Neutrophil (primary cell): ENCODE data around the gene UBB.
"Not testable (repeated sequence)": the region's sequence is repeated elsewhere in the genome, so short reads cannot be mapped to it uniquely, and the experiment has no call there.

Experiments
- H3K27ac ChIP-seq: fragments of 200-600 bp; sonication (generic); 2 replicates; pipeline ENCODE4 v1.5.1; 2016; ENCODE audit warnings: mild to moderate bottlenecking, moderate library complexity
- H3K27me3 ChIP-seq: fragments of 200-600 bp; sonication (generic); 2 replicates; pipeline ENCODE4 v1.6.0; 2016; ENCODE audit warnings: mild to moderate bottlenecking
- H3K36me3 ChIP-seq: fragments of 200-600 bp; sonication (generic); 2 replicates; pipeline ENCODE4 v1.5.1; 2017
- H3K4me1 ChIP-seq, 2 experiments: fragments of 200-600 bp in 1 of 2; sonication (generic) in 1 of 2; 1 replicate in 1 of 2; 2 replicates in 1 of 2; pipeline versions ENCODE4 v1.5.1 to v1.6.1; 2013 to 2016; ENCODE audit warnings: low read depth in 1 of 2, low read length in 1 of 2, mild to moderate bottlenecking in 1 of 2, moderate library complexity in 1 of 2; ENCODE audit not compliant: control insufficient read depth in 1 of 2, insufficient read depth in 1 of 2
- H3K4me3 ChIP-seq, 2 experiments: fragments of 200-600 bp in 1 of 2; sonication (generic) in 1 of 2; 1 replicate in 1 of 2; 2 replicates in 1 of 2; pipeline ENCODE4 v1.5.1; 2013 to 2016; ENCODE audit warnings: low read depth in 1 of 2, low read length in 1 of 2, mild to moderate bottlenecking in 1 of 2, moderate library complexity in 1 of 2
- H3K9me3 ChIP-seq: fragments of 200-600 bp; sonication (generic); 2 replicates; pipeline ENCODE4 v1.5.1; 2016
- TF ChIP-seq, protein P1 (sequence below): fragments of 200-600 bp; sonication (generic); IDR thresholded peaks from 2 replicates; pipeline ENCODE4 v1.5.1; 2016; ENCODE audit warnings: antibody characterized with exemption

The UBB gene

DNA sequence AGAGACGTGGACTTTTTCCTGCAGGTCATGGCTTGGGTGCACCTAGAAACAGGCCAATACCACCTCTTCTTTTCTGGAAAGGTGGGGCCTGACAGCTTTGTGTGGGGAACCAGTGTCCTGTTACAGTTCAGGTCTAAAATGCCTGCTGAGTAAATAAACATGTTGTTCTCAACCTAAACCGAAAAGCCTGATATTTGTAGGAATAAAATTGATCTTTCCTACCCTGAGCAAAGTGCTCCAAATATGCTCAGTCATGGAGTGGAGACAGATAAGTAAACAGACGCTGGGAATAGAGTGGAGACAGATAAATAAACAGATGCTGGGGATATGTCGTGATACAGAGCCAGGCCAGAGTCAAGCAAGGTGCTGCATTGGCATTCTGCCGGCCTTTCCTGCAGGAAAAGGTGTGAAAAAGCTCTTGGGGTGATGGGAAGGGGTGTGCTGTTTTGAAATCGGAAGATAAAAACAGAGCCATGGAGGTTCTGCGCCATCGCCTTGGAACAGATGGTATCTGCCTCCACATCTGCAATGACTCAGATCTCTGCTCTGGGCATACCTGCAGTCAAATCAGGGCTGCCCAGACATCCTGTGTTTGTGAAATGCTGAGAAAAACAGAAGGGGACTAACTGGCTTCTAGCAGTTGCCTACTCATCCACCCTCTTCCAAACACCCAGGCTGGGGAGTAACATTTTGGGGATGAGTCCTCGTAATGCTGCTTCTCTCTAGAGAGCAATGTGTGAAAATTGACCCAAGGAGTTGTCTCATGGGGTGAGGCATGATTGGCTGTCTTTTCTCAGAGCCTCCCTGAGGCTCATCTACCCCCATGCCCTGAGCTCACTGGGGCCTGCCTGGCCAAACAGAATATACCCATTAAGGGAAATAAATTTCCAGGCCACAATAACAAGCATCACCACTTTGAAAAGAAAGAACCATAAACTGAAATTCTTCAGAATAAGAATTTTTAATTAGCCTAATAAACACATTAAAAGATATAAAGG, 17.7 kb downstream of the UBB start:
- Histone ChIP-seq H3K4me1 (no peaks in the 10 kb centered on the region), H3K27ac (no peak overlapping the region), H3K9me3 (no peaks in the 10 kb centered on the region), H3K4me3 (no peak overlapping the region), H3K36me3 (no peaks in the 10 kb centered on the region), H3K27me3 (no peaks in the 10 kb centered on the region)
- TF ChIP-seq, protein P1, sequence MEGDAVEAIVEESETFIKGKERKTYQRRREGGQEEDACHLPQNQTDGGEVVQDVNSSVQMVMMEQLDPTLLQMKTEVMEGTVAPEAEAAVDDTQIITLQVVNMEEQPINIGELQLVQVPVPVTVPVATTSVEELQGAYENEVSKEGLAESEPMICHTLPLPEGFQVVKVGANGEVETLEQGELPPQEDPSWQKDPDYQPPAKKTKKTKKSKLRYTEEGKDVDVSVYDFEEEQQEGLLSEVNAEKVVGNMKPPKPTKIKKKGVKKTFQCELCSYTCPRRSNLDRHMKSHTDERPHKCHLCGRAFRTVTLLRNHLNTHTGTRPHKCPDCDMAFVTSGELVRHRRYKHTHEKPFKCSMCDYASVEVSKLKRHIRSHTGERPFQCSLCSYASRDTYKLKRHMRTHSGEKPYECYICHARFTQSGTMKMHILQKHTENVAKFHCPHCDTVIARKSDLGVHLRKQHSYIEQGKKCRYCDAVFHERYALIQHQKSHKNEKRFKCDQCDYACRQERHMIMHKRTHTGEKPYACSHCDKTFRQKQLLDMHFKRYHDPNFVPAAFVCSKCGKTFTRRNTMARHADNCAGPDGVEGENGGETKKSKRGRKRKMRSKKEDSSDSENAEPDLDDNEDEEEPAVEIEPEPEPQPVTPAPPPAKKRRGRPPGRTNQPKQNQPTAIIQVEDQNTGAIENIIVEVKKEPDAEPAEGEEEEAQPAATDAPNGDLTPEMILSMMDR, result no peak

DNA sequence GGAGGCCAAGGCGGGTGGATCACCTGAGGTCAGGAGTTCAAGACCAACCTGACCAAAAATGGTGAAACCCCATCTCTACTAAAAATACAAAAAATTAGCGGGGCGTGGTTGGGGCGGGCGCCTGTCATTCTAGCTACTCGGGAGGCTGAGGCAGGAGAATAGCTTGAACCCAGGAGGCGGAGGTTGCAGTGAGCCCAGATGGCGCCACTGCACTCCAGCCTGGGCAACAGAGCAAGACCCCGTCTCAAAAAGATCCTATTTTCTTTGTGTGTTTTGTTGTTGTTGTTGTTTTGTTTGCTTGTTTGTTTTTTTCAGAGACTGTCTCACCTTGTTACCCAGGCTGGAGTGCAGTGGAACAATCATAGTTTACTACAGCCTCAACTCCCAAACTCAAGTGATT, 23.0 kb downstream of the UBB start:
- H3K4me3 ChIP-seq, H3K9me3 ChIP-seq, H3K27ac ChIP-seq, H3K4me1 ChIP-seq, H3K36me3 ChIP-seq: not testable (repeated sequence)
- H3K27me3 ChIP-seq, result peaks cover 46% of the 10 kb centered on the region

DNA sequence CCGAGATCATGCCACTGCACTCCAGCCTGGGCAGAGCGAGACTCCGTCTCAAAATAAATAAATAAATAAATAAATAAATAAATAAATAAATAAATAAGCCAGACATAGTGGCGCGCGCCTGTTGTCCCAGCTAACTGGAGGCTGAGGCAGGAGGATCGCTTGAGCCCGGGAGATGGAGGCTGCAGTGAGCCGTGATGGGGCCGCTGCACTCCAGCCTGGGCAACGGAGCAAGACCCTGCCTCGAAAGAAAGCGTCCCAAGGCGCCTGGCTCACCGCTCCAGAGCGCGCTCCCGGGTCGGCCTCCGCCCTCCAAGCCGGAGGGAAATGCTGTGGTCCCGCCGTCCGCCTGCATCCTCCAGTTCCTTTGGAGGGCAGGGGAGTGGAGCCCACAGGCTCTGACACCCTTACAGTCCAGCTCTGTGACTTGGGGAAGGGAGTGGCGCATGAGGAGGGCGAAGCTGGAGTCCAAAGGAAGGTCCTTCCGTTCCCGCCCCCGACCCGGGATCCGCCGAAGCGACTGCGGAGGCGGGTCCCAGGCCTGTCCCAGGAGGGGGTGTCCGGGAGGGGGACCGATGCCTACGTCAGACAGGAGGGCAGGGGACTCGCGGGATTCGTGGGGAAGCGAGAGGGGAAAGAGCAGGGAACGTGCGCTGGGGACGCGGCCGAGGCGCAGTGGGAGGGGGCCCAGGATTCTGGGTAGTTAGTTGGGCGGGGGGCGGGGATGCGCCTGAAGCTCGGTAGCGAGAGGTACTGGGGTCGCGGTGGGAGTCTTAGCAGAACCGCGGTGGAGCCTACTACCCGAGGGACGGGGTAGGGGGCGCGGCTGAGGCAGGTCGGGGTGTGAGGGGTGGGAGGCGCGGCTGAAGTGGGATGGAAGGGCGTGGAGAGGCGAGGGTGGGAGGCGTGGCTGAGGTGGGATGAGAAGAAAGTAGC, 26.1 kb downstream of the UBB start:
- Histone ChIP-seq H3K27me3 (peaks cover 57% of the 10 kb centered on the region), H3K9me3 (no peaks in the 10 kb centered on the region), H3K4me3 (no peak overlapping the region), H3K36me3 (no peaks in the 10 kb centered on the region), H3K4me1 (peaks cover 6 to 8% of the 10 kb centered on the region in 2 experiments), H3K27ac (no peak overlapping the region)
- TF ChIP-seq, protein P1, result no peak

- H3K4me1 ChIP-seq, result peaks cover 6 to 8% of the 10 kb centered on the region in 2 experiments
- H3K9me3 ChIP-seq, result no peaks in the 10 kb centered on the region
- H3K27me3 ChIP-seq, result peaks cover 57% of the 10 kb centered on the region
- TF ChIP-seq, protein P1, result no peak
- H3K4me3 ChIP-seq, result no peak overlapping the region
- H3K36me3 ChIP-seq, result no peaks in the 10 kb centered on the region
- no peak overlapping the region for H3K27ac ChIP-seq
Measured at GRCh38 chr17:16407911-16408588, 27.2 kb downstream of the UBB start.

- H3K9me3 ChIP-seq, result no peaks in the 10 kb centered on the region
- H3K27me3 ChIP-seq, result no peaks in the 10 kb centered on the region
- TF ChIP-seq, protein P1, result peak; percentile 30
- peaks cover 30% of the 10 kb centered on the region for H3K36me3 ChIP-seq
- peaks cover 22 to 25% of the 10 kb centered on the region in 2 experiments for H3K4me1 ChIP-seq
- H3K4me3 ChIP-seq, result peak within 1 kb of the TSS; percentile 72 to 86
- peak within 1 kb of the TSS; percentile 96 for H3K27ac ChIP-seq
Measured at GRCh38 chr17:16415031-16415924, 34.4 kb downstream of the UBB start, which contains the start of gene TRPV2. Gene TRPV2 (plus strand): TSS chr17:16415571. CDS start chr17:16417669, 2,098 bp downstream.
